ENCODE measurements around the gene MBD2. TPM values are rescaled to one million over a fixed set of nuclear protein-coding genes. Genes with fewer than 3 reads are reported as not detected.
"Not testable (repeated sequence)": the region's sequence is repeated elsewhere in the genome, so short reads cannot be mapped to it uniquely, and the experiment has no call there.

MBD2 gene
- total RNA-seq, 1 donor, result 35.8 TPM

GRCh38 chr18:54260396-54261072, 36.1 kb upstream of the MBD2 start:
- TF ChIP-seq CTCF (IDR thresholded peaks at IDR 0.05; ENCODE audit: insufficient read depth, low read depth, low read length), result no peak
- no peak overlapping the region for H3K4me3 ChIP-seq (ENCODE audit: low read depth, low read length)
- DNase-seq (ENCODE audit: low read depth), result no peak

- not testable (repeated sequence) for DNase-seq (ENCODE audit: low read depth)
Measured at GRCh38 chr18:54257818-54258217, 33.3 kb upstream of the MBD2 start.

GRCh38 chr18:54257015-54257414, 32.5 kb upstream of the MBD2 start:
- DNase-seq (ENCODE audit: low read depth), result peak; percentile 70
- no peak overlapping the region for H3K4me3 ChIP-seq (ENCODE audit: low read depth, low read length)
- no peak for TF ChIP-seq CTCF (IDR thresholded peaks at IDR 0.05; ENCODE audit: insufficient read depth, low read depth, low read length)

More at GRCh38 chr18:54257818-54258217, 33.3 kb upstream of the MBD2 start:
- H3K4me3 ChIP-seq (ENCODE audit: low read depth, low read length), result not testable (repeated sequence)

GRCh38 chr18:54255141-54255540, 30.7 kb upstream of the MBD2 start:
- no peak for TF ChIP-seq CTCF (IDR thresholded peaks at IDR 0.05; ENCODE audit: insufficient read depth, low read depth, low read length)
- no peak for DNase-seq (ENCODE audit: low read depth)
- no peak overlapping the region for H3K4me3 ChIP-seq (ENCODE audit: low read depth, low read length)

GRCh38 chr18:54254265-54254758, 29.8 kb upstream of the MBD2 start:
- no peak for DNase-seq (ENCODE audit: low read depth)
- no peak for TF ChIP-seq CTCF (IDR thresholded peaks at IDR 0.05; ENCODE audit: insufficient read depth, low read depth, low read length)
- peak overlapping the region; percentile 23 for H3K4me3 ChIP-seq (ENCODE audit: low read depth, low read length)

- no peak for TF ChIP-seq CTCF (IDR thresholded peaks at IDR 0.05; ENCODE audit: insufficient read depth, low read depth, low read length)
- DNase-seq (ENCODE audit: low read depth), result no peak
- H3K4me3 ChIP-seq (ENCODE audit: low read depth, low read length), result no peak overlapping the region
Measured at GRCh38 chr18:54251606-54252390, 27.3 kb upstream of the MBD2 start.

- TF ChIP-seq CTCF (IDR thresholded peaks at IDR 0.05; ENCODE audit: insufficient read depth, low read depth, low read length), result no peak
- no peak for DNase-seq (ENCODE audit: low read depth)
- no peak overlapping the region for H3K4me3 ChIP-seq (ENCODE audit: low read depth, low read length)
Measured at GRCh38 chr18:54250846-54251261, 26.4 kb upstream of the MBD2 start.
